HCT116 (cell line): ENCODE data around the gene LTC4S. TPM values are rescaled to one million over a fixed set of nuclear protein-coding genes. Genes with fewer than 3 reads are reported as not detected.

Experiments used
- ATAC-seq: fragments of 200-7000 bp; cut with Tn5 transposase; 2 replicates; pipeline ENCODE4 v1.9.1; 2020; ENCODE audit warnings: mild to moderate bottlenecking, moderate library complexity
- BruUV-seq: library from RNA; stranded (reverse); fragments of 400-500 nt; replicated peaks from 2 replicates; lab custom pipeline; 2021; lab: Mats Ljungman, UMichigan
- CTCF ChIA-PET: fragments of 300-600 bp; sonication (Branson Sonifier 250); formaldehyde crosslinking; loops from one replicate; lab custom pipeline; 2021; ENCODE audit warnings: antibody characterized with exemption; lab: Charles Lee
- POLR2A ChIA-PET: fragments of 300-600, 350-600 bp; sonication (Branson Sonifier 250); formaldehyde crosslinking; loops from one replicate; lab custom pipeline; 2021; ENCODE audit warnings: antibody characterized with exemption; lab: Charles Lee
- RAD21 ChIA-PET, 2 experiments: fragments of 300-600 bp; sonication (Branson Sonifier 250); formaldehyde crosslinking; loops; one replicate each; lab custom pipeline; 2023; ENCODE audit warnings: low total read pairs in 2 of 2; ENCODE audit not compliant: uncharacterized antibody in 2 of 2, unreplicated experiment in 2 of 2, low non-redundant PET in 1 of 2; lab: Charles Lee
- DNase-seq: peaks from one replicate; pipeline ENCODE4 v3.0.0-alpha.2; 2010; ENCODE audit warnings: low read depth, low spot score
- H2AFZ ChIP-seq: fragments of 200-600 bp; shearing (Covaris generic), sonication (generic); 2 replicates; pipeline ENCODE4 v1.6.1; 2017; ENCODE audit warnings: low read depth, mixed run types, mixed read lengths, antibody characterized with exemption, low read length; ENCODE audit not compliant: poor library complexity, severe bottlenecking
- H3K27ac ChIP-seq: 2 replicates; pipeline ENCODE4 v1.5.1; 2012; ENCODE audit warnings: low read depth, low read length
- H3K27me3 ChIP-seq: fragments of 200-600 bp; sonication (generic); 2 replicates; pipeline ENCODE4 v1.6.1; 2016; ENCODE audit warnings: mixed run types, low read length, mixed read lengths; ENCODE audit not compliant: insufficient read depth
- H3K36me3 ChIP-seq, 2 experiments: fragments of 200-500 bp in 1 of 2; fragments of 200-600 bp in 1 of 2; sonication (Bioruptor generic) in 1 of 2; sonication (generic) in 1 of 2; 2 replicates each; pipeline versions ENCODE4 v1.5.1 to v1.6.1; 2014 to 2016; ENCODE audit warnings: low read length in 2 of 2, inconsistent platforms in 1 of 2, mixed read lengths in 1 of 2, mixed run types in 1 of 2; ENCODE audit not compliant: insufficient read depth in 2 of 2, control insufficient read depth in 1 of 2
- H3K4me1 ChIP-seq, 2 experiments: fragments of 200-600 bp in 1 of 2; sonication (generic) in 1 of 2; 2 replicates each; pipeline versions ENCODE4 v1.5.1 to v1.6.1; 2012 to 2017; ENCODE audit warnings: low read length in 2 of 2, inconsistent platforms in 1 of 2, mild to moderate bottlenecking in 1 of 2, mixed read lengths in 1 of 2, mixed run types in 1 of 2, moderate library complexity in 1 of 2; ENCODE audit not compliant: insufficient read depth in 2 of 2, control insufficient read depth in 1 of 2
- H3K4me2 ChIP-seq: fragments of 200-600 bp; sonication (generic); 2 replicates; pipeline ENCODE4 v1.6.1; 2017; ENCODE audit warnings: mixed run types, low read length, mixed read lengths
- H3K4me3 ChIP-seq, 2 experiments: fragments of 200-600 bp in 1 of 2; sonication (generic) in 1 of 2; replicated peaks in 1 of 2; 2 replicates each; pipeline ENCODE4 v1.5.1; 2011 to 2016; ENCODE audit warnings: low read length in 2 of 2, control low read depth in 1 of 2, low read depth in 1 of 2, mild to moderate bottlenecking in 1 of 2, mixed read lengths in 1 of 2, mixed run types in 1 of 2
- H3K79me2 ChIP-seq: fragments of 200-600 bp; sonication (generic); 2 replicates; pipeline ENCODE4 v1.6.1; 2017; ENCODE audit warnings: mild to moderate bottlenecking, mixed run types, low read length, moderate library complexity, mixed read lengths; ENCODE audit not compliant: insufficient read depth
- H3K9ac ChIP-seq: fragments of 200-600 bp; sonication (generic); 2 replicates; pipeline ENCODE4 v1.6.1; 2016; ENCODE audit warnings: low read length, mixed read lengths
- H3K9me2 ChIP-seq: fragments of 200-600 bp; sonication (generic), shearing (Covaris generic); 2 replicates; pipeline ENCODE4 v1.6.1; 2017; ENCODE audit warnings: mixed run types, mild to moderate bottlenecking, moderate library complexity; ENCODE audit not compliant: insufficient read depth
- H3K9me3 ChIP-seq, 2 experiments: fragments of 200-500 bp in 1 of 2; fragments of 200-600 bp in 1 of 2; sonication (Bioruptor generic) in 1 of 2; sonication (generic) in 1 of 2; 2 replicates each; pipeline ENCODE4 v1.6.1; 2014 to 2017; ENCODE audit warnings: low read length in 2 of 2, mixed read lengths in 2 of 2, inconsistent platforms in 1 of 2, low read depth in 1 of 2, mild to moderate bottlenecking in 1 of 2, mixed run types in 1 of 2, moderate library complexity in 1 of 2; ENCODE audit not compliant: control insufficient read depth in 1 of 2, insufficient read depth in 1 of 2
- H4K20me1 ChIP-seq: fragments of 200-600 bp; sonication (generic), shearing (Covaris generic); 2 replicates; pipeline ENCODE4 v1.6.1; 2017; ENCODE audit warnings: mixed run types, mild to moderate bottlenecking, moderate library complexity; ENCODE audit not compliant: insufficient read depth
- CTCF ChIP-seq, 3 experiments: fragments of 200-600 bp in 1 of 3; sonication (generic) in 1 of 3; IDR thresholded peaks in 2 of 3; conservative IDR thresholded peaks in 1 of 3; 2 replicates each; pipeline ENCODE4 v1.5.1; 2012 to 2017; ENCODE audit warnings: low read depth in 2 of 3, low read length in 2 of 3, antibody characterized with exemption in 1 of 3, borderline replicate concordance in 1 of 3, control low read depth in 1 of 3, mild to moderate bottlenecking in 1 of 3, mixed read lengths in 1 of 3, mixed run types in 1 of 3, moderate library complexity in 1 of 3; ENCODE audit not compliant: insufficient read depth in 1 of 3
- EGR1 ChIP-seq: IDR thresholded peaks from 2 replicates; pipeline ENCODE4 v1.6.1; 2012; ENCODE audit warnings: low read depth
- ELF1 ChIP-seq: IDR thresholded peaks from 2 replicates; pipeline ENCODE4 v1.6.1; 2012; ENCODE audit warnings: low read depth, borderline replicate concordance
- EZH2 ChIP-seq: fragments of 200-600 bp; sonication (generic); IDR thresholded peaks from 2 replicates; pipeline ENCODE4 v1.6.1; 2017; ENCODE audit warnings: antibody characterized with exemption, mixed run types
- FOSL1 ChIP-seq: IDR thresholded peaks from 2 replicates; pipeline ENCODE4 v1.6.1; 2012; ENCODE audit warnings: low read depth
- MAX ChIP-seq: IDR thresholded peaks from 2 replicates; pipeline ENCODE4 v1.6.1; 2012
- REST ChIP-seq: IDR thresholded peaks from 2 replicates; pipeline ENCODE4 v1.6.1; 2012; ENCODE audit warnings: low read depth
- SP1 ChIP-seq: IDR thresholded peaks from 2 replicates; pipeline ENCODE4 v1.6.1; 2012; ENCODE audit warnings: low read depth
- SRF ChIP-seq: IDR thresholded peaks from 2 replicates; pipeline ENCODE4 v1.6.1; 2012; ENCODE audit warnings: low read depth
- TCF7L2 ChIP-seq: IDR thresholded peaks from 2 replicates; pipeline ENCODE4 v1.7.0; 2011; ENCODE audit warnings: borderline replicate concordance, inconsistent platforms; ENCODE audit not compliant: insufficient read depth, insufficient read length; ENCODE audit errors: extremely low read depth
- intact Hi-C: fragments of 100-400 bp; cut with micrococcal nuclease; formaldehyde crosslinking; loops from 2 replicates; pipeline ENCODE4 v1.10.0; 2022
- total RNA-seq: library from RNA; stranded (reverse); gene quantifications from one replicate; pipeline ENCODE4 v1.2.1, GENCODE V29; 2021; ENCODE audit not compliant: unreplicated experiment

The LTC4S gene
- total RNA-seq, 1 experiment from 2014 or later, result 5.0 TPM

- BruUV-seq, result no TSS peak
- ChIA-PET POLR2A (no interaction called here), CTCF (interaction anchor here (1.2 kb wide), 1 partner anchor 14 kb away, joined by 4 read pairs; no protein-coding TSS in a partner anchor), RAD21 (no interaction called here)
- no peaks in the 10 kb centered on the region for H3K4me1 ChIP-seq
- H3K9me2 ChIP-seq, result no peaks in the 10 kb centered on the region
- H3K27ac ChIP-seq, result no peak overlapping the region
- no peaks in the 10 kb centered on the region for H3K27me3 ChIP-seq
- no peaks in the 10 kb centered on the region for H3K9me3 ChIP-seq
- TF ChIP-seq SP1, result no peak
- TF ChIP-seq FOSL1, result no peak
- no peak overlapping the region for H3K4me3 ChIP-seq
- H3K36me3 ChIP-seq, result peaks cover 17 to 18% of the 10 kb centered on the region in 2 experiments; a peak in 2 of 4 replicates
- H3K79me2 ChIP-seq, result no peaks in the 10 kb centered on the region
- no peaks in the 10 kb centered on the region for H4K20me1 ChIP-seq
- no peak overlapping the region for H2AFZ ChIP-seq
- no peak for ATAC-seq
- no peak overlapping the region for H3K9ac ChIP-seq
- DNase-seq, result no peak
- no peak overlapping the region for H3K4me2 ChIP-seq
- intact Hi-C loops, result no loop called here
Measured at GRCh38 chr5:179776411-179776938, 17.3 kb upstream of the LTC4S start.

DNA sequence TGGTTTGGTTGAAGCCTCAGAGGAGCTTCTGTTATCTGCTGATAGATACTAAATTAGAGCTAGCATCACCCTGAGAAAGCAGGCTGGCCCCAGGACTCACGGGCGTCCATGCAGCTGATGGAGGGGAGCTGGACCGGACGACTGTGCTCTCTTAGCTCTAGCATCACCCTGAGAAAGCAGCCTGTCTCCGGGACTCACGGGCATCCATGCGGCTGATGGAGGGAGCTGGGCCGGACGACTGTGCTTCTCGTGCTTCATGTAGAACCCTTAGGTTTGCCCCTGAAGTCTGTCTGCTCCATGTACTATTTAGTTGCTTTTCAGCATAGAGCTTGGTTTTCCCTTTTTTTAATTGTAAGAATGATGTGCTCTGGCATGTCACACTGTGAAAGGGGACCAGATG is 16.3 kb upstream of the LTC4S start:
- RAD21 ChIA-PET, result interaction anchor here in 1 of 2 experiments (0.6 kb wide), 1 partner anchor 18 kb away, joined by 3 read pairs; no protein-coding TSS in a partner anchor
- no TSS peak for BruUV-seq
- TF ChIP-seq MAX (no peak), CTCF (IDR thresholded peaks at IDR 0.05 in 2 of 3, conservative IDR thresholded peaks at IDR 0.05 in 1 of 3; ENCODE audit: borderline replicate concordance in 1 of 3, insufficient read depth in 1 of 3, low read depth in 2 of 3, low read length in 2 of 3) (no peak), ELF1 (no peak), SRF (no peak), TCF7L2 (no peak), EGR1 (no peak), EZH2 (no peak), REST (no peak)

More for the DNA sequence above, 16.3 kb upstream of the LTC4S start:
- H3K4me2 ChIP-seq, result no peak overlapping the region
- no peak for ATAC-seq
- H3K27ac ChIP-seq, result no peak overlapping the region
- ChIA-PET POLR2A (no interaction called here), CTCF (interaction anchor here (1.2 kb wide), 1 partner anchor 15 kb away, joined by 4 read pairs; no protein-coding TSS in a partner anchor)
- no peak overlapping the region for H2AFZ ChIP-seq
- no peak overlapping the region for H3K9ac ChIP-seq
- H3K79me2 ChIP-seq, result no peaks in the 10 kb centered on the region
- no peak for DNase-seq
- no peaks in the 10 kb centered on the region for H3K4me1 ChIP-seq
- intact Hi-C loops, result no loop called here
- H3K9me2 ChIP-seq, result no peaks in the 10 kb centered on the region
- no peaks in the 10 kb centered on the region for H3K27me3 ChIP-seq
- no peaks in the 10 kb centered on the region for H3K9me3 ChIP-seq
- H3K36me3 ChIP-seq, result peaks cover 10 to 11% of the 10 kb centered on the region in 2 experiments; a peak in 2 of 4 replicates
- no peaks in the 10 kb centered on the region for H4K20me1 ChIP-seq
- no peak overlapping the region for H3K4me3 ChIP-seq
